Measurements from ENCODE around the gene PSMD12. TPM values are rescaled to one million over a fixed set of nuclear protein-coding genes. Genes with fewer than 3 reads are reported as not detected.
A peak's percentile ranks its signal among the peaks of the same experiment; 100 is the strongest.

PSMD12 gene
- total and polyA plus RNA-seq, 9 of the 15 experiments (the other 6 are each of a cell fraction or from before 2014, with no cell fraction given): 36.6 to 150 (median 65.5) TPM

DNA sequence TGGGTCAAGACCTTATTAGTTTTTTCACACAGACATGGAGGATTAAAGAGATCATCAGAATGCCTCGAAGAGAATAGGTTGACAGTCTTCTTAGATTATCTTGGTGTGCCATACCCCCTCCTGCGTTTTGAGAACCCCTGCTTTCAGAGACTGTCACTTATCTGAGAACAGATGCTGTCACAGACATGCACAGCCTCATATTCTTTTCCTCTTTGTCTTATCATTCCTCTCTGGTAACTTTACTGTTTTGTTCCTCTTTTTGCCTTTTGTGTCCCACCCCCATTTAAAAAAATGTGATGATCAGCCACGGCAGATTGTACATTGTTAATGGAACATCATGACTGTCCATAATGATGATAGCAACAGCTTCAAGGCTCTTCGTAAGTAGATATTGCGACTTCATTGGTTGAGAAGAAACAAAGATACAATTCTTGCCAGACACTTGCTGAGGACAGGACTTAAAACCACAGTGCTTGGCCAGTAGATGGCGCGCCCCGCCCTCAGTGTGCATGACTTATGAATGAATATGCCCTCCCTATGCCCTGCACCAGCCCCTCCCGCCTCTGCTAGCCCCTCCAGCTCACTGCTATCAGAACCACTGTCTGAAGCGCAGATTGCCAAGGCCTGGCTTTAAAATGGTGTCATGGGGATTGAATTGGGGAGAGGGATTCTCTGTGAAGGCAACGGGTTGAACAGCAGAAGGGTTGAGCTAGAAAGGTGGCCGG lies 8.1 kb upstream of the PSMD12 start (continued):
- TF ChIP-seq, protein P1, sequence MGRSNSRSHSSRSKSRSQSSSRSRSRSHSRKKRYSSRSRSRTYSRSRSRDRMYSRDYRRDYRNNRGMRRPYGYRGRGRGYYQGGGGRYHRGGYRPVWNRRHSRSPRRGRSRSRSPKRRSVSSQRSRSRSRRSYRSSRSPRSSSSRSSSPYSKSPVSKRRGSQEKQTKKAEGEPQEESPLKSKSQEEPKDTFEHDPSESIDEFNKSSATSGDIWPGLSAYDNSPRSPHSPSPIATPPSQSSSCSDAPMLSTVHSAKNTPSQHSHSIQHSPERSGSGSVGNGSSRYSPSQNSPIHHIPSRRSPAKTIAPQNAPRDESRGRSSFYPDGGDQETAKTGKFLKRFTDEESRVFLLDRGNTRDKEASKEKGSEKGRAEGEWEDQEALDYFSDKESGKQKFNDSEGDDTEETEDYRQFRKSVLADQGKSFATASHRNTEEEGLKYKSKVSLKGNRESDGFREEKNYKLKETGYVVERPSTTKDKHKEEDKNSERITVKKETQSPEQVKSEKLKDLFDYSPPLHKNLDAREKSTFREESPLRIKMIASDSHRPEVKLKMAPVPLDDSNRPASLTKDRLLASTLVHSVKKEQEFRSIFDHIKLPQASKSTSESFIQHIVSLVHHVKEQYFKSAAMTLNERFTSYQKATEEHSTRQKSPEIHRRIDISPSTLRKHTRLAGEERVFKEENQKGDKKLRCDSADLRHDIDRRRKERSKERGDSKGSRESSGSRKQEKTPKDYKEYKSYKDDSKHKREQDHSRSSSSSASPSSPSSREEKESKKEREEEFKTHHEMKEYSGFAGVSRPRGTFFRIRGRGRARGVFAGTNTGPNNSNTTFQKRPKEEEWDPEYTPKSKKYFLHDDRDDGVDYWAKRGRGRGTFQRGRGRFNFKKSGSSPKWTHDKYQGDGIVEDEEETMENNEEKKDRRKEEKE (IDR thresholded peaks at IDR 0.05; ENCODE audit: borderline replicate concordance in 1 of 2, control insufficient read depth in 1 of 2, low read depth in 2 of 2, low read length in 1 of 2): no peak
- TF ChIP-seq, protein P2, sequence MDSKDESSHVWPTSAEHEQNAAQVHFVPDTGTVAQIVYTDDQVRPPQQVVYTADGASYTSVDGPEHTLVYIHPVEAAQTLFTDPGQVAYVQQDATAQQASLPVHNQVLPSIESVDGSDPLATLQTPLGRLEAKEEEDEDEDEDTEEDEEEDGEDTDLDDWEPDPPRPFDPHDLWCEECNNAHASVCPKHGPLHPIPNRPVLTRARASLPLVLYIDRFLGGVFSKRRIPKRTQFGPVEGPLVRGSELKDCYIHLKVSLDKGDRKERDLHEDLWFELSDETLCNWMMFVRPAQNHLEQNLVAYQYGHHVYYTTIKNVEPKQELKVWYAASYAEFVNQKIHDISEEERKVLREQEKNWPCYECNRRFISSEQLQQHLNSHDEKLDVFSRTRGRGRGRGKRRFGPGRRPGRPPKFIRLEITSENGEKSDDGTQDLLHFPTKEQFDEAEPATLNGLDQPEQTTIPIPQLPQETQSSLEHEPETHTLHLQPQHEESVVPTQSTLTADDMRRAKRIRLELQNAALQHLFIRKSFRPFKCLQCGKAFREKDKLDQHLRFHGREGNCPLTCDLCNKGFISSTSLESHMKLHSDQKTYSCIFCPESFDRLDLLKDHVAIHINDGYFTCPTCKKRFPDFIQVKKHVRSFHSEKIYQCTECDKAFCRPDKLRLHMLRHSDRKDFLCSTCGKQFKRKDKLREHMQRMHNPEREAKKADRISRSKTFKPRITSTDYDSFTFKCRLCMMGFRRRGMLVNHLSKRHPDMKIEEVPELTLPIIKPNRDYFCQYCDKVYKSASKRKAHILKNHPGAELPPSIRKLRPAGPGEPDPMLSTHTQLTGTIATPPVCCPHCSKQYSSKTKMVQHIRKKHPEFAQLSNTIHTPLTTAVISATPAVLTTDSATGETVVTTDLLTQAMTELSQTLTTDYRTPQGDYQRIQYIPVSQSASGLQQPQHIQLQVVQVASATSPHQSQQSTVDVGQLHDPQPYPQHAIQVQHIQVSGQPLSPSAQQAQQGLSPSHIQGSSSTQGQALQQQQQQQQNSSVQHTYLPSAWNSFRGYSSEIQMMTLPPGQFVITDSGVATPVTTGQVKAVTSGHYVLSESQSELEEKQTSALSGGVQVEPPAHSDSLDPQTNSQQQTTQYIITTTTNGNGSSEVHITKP (IDR thresholded peaks at IDR 0.05; ENCODE audit: partially characterized antibody): no peak
- TF ChIP-seq ZNF75A (CRISPR knock-in tag; IDR thresholded peaks at IDR 0.05) (no peak), XRCC4 (IDR thresholded peaks at IDR 0.05; ENCODE audit: extremely low read depth, insufficient read depth, insufficient read length) (no peak)
- TF ChIP-seq, protein P3, sequence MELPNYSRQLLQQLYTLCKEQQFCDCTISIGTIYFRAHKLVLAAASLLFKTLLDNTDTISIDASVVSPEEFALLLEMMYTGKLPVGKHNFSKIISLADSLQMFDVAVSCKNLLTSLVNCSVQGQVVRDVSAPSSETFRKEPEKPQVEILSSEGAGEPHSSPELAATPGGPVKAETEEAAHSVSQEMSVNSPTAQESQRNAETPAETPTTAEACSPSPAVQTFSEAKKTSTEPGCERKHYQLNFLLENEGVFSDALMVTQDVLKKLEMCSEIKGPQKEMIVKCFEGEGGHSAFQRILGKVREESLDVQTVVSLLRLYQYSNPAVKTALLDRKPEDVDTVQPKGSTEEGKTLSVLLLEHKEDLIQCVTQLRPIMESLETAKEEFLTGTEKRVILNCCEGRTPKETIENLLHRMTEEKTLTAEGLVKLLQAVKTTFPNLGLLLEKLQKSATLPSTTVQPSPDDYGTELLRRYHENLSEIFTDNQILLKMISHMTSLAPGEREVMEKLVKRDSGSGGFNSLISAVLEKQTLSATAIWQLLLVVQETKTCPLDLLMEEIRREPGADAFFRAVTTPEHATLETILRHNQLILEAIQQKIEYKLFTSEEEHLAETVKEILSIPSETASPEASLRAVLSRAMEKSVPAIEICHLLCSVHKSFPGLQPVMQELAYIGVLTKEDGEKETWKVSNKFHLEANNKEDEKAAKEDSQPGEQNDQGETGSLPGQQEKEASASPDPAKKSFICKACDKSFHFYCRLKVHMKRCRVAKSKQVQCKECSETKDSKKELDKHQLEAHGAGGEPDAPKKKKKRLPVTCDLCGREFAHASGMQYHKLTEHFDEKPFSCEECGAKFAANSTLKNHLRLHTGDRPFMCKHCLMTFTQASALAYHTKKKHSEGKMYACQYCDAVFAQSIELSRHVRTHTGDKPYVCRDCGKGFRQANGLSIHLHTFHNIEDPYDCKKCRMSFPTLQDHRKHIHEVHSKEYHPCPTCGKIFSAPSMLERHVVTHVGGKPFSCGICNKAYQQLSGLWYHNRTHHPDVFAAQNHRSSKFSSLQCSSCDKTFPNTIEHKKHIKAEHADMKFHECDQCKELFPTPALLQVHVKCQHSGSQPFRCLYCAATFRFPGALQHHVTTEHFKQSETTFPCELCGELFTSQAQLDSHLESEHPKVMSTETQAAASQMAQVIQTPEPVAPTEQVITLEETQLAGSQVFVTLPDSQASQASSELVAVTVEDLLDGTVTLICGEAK (IDR thresholded peaks at IDR 0.05): peak; percentile 68; the same call in 1 of the 2 replicates
- TF ChIP-seq, protein P3 (CRISPR knock-in tag; IDR thresholded peaks at IDR 0.05): no peak
- TF ChIP-seq, protein P4, sequence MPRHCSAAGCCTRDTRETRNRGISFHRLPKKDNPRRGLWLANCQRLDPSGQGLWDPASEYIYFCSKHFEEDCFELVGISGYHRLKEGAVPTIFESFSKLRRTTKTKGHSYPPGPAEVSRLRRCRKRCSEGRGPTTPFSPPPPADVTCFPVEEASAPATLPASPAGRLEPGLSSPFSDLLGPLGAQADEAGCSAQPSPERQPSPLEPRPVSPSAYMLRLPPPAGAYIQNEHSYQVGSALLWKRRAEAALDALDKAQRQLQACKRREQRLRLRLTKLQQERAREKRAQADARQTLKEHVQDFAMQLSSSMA (CRISPR knock-in tag; IDR thresholded peaks at IDR 0.05): no peak

Measured in K562 (cell line).